H1 (cell line): Measurements from ENCODE around the gene RTKN. TPM values are rescaled to one million over a fixed set of nuclear protein-coding genes. Genes with fewer than 3 reads are reported as not detected.

Experiments used
- ATF3 ChIP-seq: IDR thresholded peaks from 2 replicates; pipeline ENCODE4 v1.6.1; 2011; ENCODE audit warnings: low read depth, mild to moderate bottlenecking, low read length; ENCODE audit not compliant: insufficient read depth
- BACH1 ChIP-seq: IDR thresholded peaks from 2 replicates; pipeline ENCODE4 v1.6.1; 2012; ENCODE audit warnings: low read length, improper control_type of control experiment
- BCL11A ChIP-seq, 2 experiments: IDR thresholded peaks; one replicate each; pipeline ENCODE4 v1.6.1; 2011; ENCODE audit warnings: low read depth in 2 of 2, low read length in 2 of 2, mild to moderate bottlenecking in 2 of 2
- BRCA1 ChIP-seq: IDR thresholded peaks from 2 replicates; pipeline ENCODE4 v1.6.1; 2012; ENCODE audit warnings: low read depth, low read length, improper control_type of control experiment
- CBX5 ChIP-seq: fragments of 300-800, 300-1000 bp; sonication (generic); IDR thresholded peaks from 2 replicates; pipeline ENCODE4 v1.7.1; 2016; ENCODE audit warnings: antibody characterized with exemption, low read length, low read depth
- CBX8 ChIP-seq: fragments of 300-800, 300-1000 bp; sonication (generic); IDR thresholded peaks from 2 replicates; pipeline ENCODE4 v1.7.1; 2016; ENCODE audit warnings: low read depth, low read length, borderline replicate concordance
- CHD1 ChIP-seq: IDR thresholded peaks from 2 replicates; pipeline ENCODE4 v1.6.1; 2012; ENCODE audit warnings: low read depth, low read length, improper control_type of control experiment
- EGR1 ChIP-seq: IDR thresholded peaks from 2 replicates; pipeline ENCODE4 v1.6.1; 2011; ENCODE audit warnings: low read depth, low read length, borderline replicate concordance
- EP300 ChIP-seq, 2 experiments: IDR thresholded peaks; 1 replicate in 1 of 2; 2 replicates in 1 of 2; pipeline ENCODE4 v1.6.1; 2011 to 2012; ENCODE audit warnings: low read depth in 2 of 2, low read length in 2 of 2, mild to moderate bottlenecking in 2 of 2, borderline replicate concordance in 1 of 2, inconsistent platforms in 1 of 2, moderate library complexity in 1 of 2
- EZH2 ChIP-seq: fragments of 200-600 bp; sonication (generic); IDR thresholded peaks from 2 replicates; pipeline ENCODE4 v1.7.1; 2012; ENCODE audit warnings: low read depth, mild to moderate bottlenecking, moderate library complexity, low read length, inconsistent platforms; ENCODE audit not compliant: severe bottlenecking
- KDM5A ChIP-seq: fragments of 200-600 bp; IDR thresholded peaks from 2 replicates; pipeline ENCODE4 v1.7.1; 2012; ENCODE audit warnings: mild to moderate bottlenecking, low read length, inconsistent platforms, mixed read lengths
- NRF1 ChIP-seq: IDR thresholded peaks from 2 replicates; pipeline ENCODE4 v1.6.1; 2011; ENCODE audit warnings: mild to moderate bottlenecking, low read depth, low read length, improper control_type of control experiment
- POLR2A ChIP-seq, 2 experiments: IDR thresholded peaks; 1 replicate in 1 of 2; 2 replicates in 1 of 2; pipeline ENCODE4 v1.6.1; 2011; ENCODE audit warnings: low read depth in 2 of 2, low read length in 2 of 2, mild to moderate bottlenecking in 2 of 2; ENCODE audit errors: control extremely low read depth in 1 of 2
- POLR2AphosphoS5 ChIP-seq: IDR thresholded peaks from 2 replicates; pipeline ENCODE4 v1.6.1; 2011; ENCODE audit warnings: low read depth, low read length
- POU5F1 ChIP-seq: IDR thresholded peaks from 2 replicates; pipeline ENCODE4 v1.6.1; 2011; ENCODE audit warnings: low read depth, mild to moderate bottlenecking, low read length, moderate library complexity
- RBBP5 ChIP-seq: IDR thresholded peaks from 2 replicates; pipeline ENCODE4 v1.7.1; 2012; ENCODE audit warnings: low read depth, mild to moderate bottlenecking, inconsistent platforms, low read length, moderate library complexity, borderline replicate concordance
- RFX5 ChIP-seq: IDR thresholded peaks from 2 replicates; pipeline ENCODE4 v1.6.1; 2011; ENCODE audit warnings: low read depth, low read length, improper control_type of control experiment, borderline replicate concordance
- SP1 ChIP-seq: IDR thresholded peaks from 2 replicates; pipeline ENCODE4 v1.6.1; 2011; ENCODE audit warnings: low read depth, low read length
- SP2 ChIP-seq: IDR thresholded peaks from 2 replicates; pipeline ENCODE4 v1.6.1; 2012; ENCODE audit warnings: mild to moderate bottlenecking, low read length, inconsistent platforms
- SRF ChIP-seq: IDR thresholded peaks from 2 replicates; pipeline ENCODE4 v1.6.1; 2011; ENCODE audit warnings: mild to moderate bottlenecking, low read depth, low read length, moderate library complexity
- TAF1 ChIP-seq: IDR thresholded peaks from 2 replicates; pipeline ENCODE4 v1.6.1; 2011; ENCODE audit warnings: mild to moderate bottlenecking, low read depth, low read length
- TBP ChIP-seq: IDR thresholded peaks from 2 replicates; pipeline ENCODE4 v1.6.1; 2011; ENCODE audit warnings: low read depth, low read length, improper control_type of control experiment
- YY1 ChIP-seq: IDR thresholded peaks from 2 replicates; pipeline ENCODE4 v1.6.1; 2011; ENCODE audit warnings: low read depth, mild to moderate bottlenecking, low read length
- polyA plus RNA-seq, 7 experiments: library from polyadenylated mRNA; depleted of rRNA in 3 of 7; stranded (reverse) in 5 of 7; unstranded in 2 of 7; fragments of >200 nt in 5 of 7; fragments of 200-250 nt in 2 of 7; gene quantifications; 1 replicate in 5 of 7; 2 replicates in 1 of 7; 4 replicates in 1 of 7; pipeline versions ENCODE4 v1.2.1 to v1.2.3, GENCODE V29; 2011 to 2013; ENCODE audit warnings: missing spikeins in 2 of 7, mixed read lengths in 2 of 7
- total RNA-seq: library from RNA; stranded (reverse); fragmentation: NEBNext Ultra II Directional; extraction: Animal tissue kit (Norgen Biotek cat#: 25700); gene quantifications from 2 replicates; pipeline ENCODE4 v1.2.1, GENCODE V29; 2021

The RTKN gene
- total and polyA plus RNA-seq, 2 of the 8 experiments (the other 6 are each of a cell fraction or from before 2014, with no cell fraction given) = 40.2 to 54.1 TPM

GRCh38 chr2:74440378-74441169, 1.2 kb downstream of the RTKN start (continued):
- TF ChIP-seq EZH2 (no peak), EP300 (IDR thresholded peaks at IDR 0.05; ENCODE audit: borderline replicate concordance in 1 of 2, low read depth in 2 of 2, low read length in 2 of 2) (no peak), BCL11A (IDR thresholded peaks at IDR 0.05; ENCODE audit: low read depth in 2 of 2, low read length in 2 of 2) (no peak), POLR2A (IDR thresholded peaks at IDR 0.05; ENCODE audit: control extremely low read depth in 1 of 2, low read depth in 2 of 2, low read length in 2 of 2) (peak in 1 of 2 experiments; percentile 50; a peak in 1 of 3 replicates), POLR2AphosphoS5 (no peak), CBX8 (no peak), RFX5 (no peak), BACH1 (peak; percentile 61), TAF1 (peak; percentile 69; the same call in 1 of the 2 replicates), RBBP5 (no peak; the same call in 1 of the 2 replicates), YY1 (no peak), KDM5A (no peak), SP1 (peak; percentile 81; the same call in 1 of the 2 replicates), POU5F1 (no peak), SRF (no peak), CBX5 (no peak), NRF1 (no peak), EGR1 (peak; percentile 89; the same call in 1 of the 2 replicates), TBP (peak; percentile 52; the same call in 1 of the 2 replicates), BRCA1 (no peak), SP2 (no peak), ATF3 (no peak), CHD1 (no peak)
